ENCODE data around the gene SPHK1. TPM values are rescaled to one million over a fixed set of nuclear protein-coding genes. Genes with fewer than 3 reads are reported as not detected.

SPHK1 gene
- polyA plus RNA-seq, 1 donor = 1.7 TPM

- no peak for DNase-seq (ENCODE audit: low read depth)
Measured at GRCh38 chr17:76384987-76385891, 830 bp downstream of the SPHK1 start.

GRCh38 chr17:76385892-76386786 is 1.7 kb downstream of the SPHK1 start:
- DNase-seq (ENCODE audit: low read depth) = no peak

DNA sequence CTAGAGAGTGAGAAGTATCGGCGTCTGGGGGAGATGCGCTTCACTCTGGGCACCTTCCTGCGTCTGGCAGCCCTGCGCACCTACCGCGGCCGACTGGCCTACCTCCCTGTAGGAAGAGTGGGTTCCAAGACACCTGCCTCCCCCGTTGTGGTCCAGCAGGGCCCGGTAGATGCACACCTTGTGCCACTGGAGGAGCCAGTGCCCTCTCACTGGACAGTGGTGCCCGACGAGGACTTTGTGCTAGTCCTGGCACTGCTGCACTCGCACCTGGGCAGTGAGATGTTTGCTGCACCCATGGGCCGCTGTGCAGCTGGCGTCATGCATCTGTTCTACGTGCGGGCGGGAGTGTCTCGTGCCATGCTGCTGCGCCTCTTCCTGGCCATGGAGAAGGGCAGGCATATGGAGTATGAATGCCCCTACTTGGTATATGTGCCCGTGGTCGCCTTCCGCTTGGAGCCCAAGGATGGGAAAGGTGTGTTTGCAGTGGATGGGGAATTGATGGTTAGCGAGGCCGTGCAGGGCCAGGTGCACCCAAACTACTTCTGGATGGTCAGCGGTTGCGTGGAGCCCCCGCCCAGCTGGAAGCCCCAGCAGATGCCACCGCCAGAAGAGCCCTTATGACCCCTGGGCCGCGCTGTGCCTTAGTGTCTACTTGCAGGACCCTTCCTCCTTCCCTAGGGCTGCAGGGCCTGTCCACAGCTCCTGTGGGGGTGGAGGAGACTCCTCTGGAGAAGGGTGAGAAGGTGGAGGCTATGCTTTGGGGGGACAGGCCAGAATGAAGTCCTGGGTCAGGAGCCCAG is 2.8 kb downstream of the SPHK1 start:
- no peak for DNase-seq (ENCODE audit: low read depth)

DNA sequence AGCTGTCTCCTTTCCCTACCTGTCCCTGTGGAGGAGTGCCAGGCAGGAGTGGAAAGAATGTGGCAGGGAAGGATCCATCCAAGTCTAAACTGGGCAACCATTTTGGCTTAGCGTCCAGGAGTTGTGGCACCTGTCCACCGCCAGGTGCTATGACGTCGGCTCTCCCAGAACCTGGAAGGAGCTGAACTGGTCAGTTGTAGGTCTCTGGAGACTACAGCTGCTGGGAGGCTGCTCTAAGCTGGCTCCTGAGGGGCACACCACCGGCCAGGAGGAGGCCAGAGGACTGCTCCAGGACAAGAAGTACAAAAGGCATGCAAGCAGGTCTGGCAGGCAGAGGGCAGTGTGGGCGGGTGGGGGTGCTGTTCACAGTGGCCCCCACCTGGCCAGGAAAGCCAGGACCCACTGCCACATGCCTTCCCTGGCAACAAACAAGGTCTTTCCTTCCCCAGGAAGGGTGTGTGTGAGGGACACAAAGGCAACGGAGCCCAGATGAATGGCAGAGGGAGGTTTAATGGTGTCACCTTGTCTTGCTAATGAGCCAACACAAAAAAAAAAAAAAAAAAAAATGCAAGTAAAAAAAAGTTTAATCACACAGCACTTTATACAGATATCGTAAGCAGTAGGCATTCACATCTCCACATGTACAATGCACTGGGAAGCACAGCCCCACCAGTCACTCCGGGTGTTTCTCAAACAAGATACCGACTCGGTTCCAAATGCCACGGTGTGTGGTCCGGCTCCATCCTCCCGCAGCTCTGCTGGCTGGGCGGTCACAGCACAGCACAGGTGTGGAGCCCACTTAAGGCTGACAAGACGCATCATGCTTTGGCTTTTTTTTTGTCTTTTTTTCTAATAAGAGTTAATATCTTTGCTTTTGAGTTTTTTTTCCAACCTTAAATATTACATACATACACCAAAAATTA is 4.8 kb downstream of the SPHK1 start:
- no peak for DNase-seq (ENCODE audit: low read depth)

DNA sequence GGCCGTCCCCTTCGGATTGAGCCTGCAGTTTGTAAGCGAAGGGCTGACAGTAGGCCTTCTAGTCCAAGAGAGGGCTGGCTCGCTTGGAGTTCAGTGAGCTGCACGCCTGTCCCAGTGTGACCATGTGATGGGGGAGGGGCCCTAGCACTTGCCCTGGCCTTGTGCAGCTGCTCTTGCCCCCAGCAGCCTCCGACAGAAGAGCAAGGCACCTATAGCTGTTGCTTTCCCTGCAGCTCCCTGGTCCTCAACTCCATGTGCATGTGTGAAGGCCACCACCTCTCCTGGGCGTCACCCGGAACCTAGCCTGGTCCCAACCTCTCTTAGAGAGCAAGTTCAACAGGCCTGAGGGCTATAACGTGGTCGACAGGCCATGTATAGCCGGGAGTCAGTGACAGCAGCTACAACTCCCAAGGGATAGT is 5.6 kb downstream of the SPHK1 start:
- no peak for DNase-seq (ENCODE audit: low read depth)

- DNase-seq (ENCODE audit: low read depth) = no peak
Measured at GRCh38 chr17:76391200-76391715, 6.8 kb downstream of the SPHK1 start.

- no peak for DNase-seq (ENCODE audit: low read depth)
Measured at GRCh38 chr17:76394166-76394565, 9.8 kb downstream of the SPHK1 start.

GRCh38 chr17:76395980-76396379 is 11.6 kb downstream of the SPHK1 start:
- no peak for DNase-seq (ENCODE audit: low read depth)

DNA sequence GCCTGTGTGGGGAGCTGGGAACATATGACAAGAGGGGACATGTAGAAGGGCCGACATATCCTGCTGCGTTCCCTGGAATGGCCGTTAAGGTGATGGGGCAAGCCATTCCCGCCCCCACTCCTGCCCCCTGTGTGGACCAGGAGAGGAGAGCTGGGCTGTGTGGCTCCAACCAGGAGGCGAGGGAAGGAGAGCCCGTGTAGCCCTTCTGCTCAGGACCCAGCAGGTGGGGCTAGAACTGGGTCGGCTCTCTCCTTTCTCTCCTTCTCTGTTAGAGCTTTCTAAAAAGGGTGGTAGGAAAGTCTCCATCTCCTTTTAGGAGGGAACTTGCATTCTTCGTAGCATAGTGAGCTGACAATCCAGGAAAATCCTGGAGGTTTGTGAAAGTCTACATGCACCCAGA is 12.8 kb downstream of the SPHK1 start:
- no peak for DNase-seq (ENCODE audit: low read depth)

DNA sequence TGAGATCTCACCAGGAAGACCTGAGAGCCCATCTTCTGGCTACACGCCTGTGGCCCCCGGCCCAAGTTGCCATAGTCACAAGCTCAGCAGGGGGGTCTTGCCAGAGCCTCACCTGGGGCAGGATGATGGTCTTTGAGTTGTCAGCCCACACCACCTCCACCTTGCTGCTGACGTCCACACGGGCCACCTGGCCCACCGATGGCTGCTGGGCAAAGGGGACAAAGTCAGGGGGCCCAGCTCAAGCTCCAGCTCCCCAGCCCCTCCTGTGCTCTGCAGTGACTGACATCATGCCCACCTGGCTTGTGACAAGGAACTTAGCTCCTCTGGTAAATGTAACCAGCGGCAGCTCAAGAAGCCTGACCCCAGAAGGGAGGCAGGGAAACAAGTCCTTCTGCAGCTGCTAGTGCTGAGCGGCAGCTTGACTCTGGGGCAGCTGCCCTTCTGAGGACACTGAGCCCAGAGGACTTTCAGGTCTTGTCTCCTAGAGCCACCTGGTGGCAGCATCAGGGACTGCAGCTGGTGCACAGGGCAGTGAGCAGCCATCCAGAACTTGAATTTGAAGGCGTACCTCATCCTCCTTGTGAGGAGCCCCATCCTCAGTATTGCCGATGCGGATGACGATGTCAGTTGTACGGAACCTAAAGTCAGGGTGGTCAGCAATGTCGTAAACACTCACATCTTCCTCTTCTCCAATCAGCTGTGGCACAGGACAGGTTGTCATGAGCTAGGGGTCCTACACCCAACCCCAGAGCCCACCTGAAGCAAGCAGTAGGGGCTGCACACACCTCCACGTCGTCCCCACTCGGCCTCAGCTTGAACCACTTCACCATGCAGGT is 13.5 kb downstream of the SPHK1 start:
- no peak for DNase-seq (ENCODE audit: low read depth)

DNA sequence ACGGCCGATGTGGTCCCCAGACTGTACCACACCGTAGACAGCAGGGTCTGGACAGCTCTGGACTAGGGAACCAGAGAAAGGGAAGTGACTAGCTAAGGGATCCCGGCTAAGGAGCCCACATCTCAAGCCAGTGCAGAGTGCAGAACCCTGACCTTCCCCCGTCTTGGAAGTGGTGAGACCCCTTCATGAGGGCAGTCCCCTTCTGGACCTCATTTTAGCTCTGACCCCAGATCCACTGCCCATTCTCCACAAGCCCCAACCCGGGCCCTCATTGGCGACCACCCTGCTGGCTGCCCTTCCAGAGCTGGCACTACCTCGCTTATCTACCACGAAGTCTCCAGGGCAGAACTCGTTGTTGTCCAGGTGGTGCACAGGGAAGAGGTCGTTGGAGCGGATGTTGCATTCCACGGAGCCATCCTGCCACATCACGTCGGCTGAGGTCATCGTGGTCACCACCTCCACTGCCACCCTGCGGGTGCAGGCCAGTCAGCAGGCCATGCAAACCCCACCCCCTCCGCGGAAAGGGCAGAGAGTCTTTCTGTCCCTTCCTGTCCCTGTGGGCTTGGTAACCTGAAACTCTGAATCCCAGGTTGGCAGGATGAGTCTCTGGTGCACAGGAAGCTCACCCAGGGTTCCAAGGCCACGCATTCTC is 14.2 kb downstream of the SPHK1 start:
- no peak for DNase-seq (ENCODE audit: low read depth)

DNA sequence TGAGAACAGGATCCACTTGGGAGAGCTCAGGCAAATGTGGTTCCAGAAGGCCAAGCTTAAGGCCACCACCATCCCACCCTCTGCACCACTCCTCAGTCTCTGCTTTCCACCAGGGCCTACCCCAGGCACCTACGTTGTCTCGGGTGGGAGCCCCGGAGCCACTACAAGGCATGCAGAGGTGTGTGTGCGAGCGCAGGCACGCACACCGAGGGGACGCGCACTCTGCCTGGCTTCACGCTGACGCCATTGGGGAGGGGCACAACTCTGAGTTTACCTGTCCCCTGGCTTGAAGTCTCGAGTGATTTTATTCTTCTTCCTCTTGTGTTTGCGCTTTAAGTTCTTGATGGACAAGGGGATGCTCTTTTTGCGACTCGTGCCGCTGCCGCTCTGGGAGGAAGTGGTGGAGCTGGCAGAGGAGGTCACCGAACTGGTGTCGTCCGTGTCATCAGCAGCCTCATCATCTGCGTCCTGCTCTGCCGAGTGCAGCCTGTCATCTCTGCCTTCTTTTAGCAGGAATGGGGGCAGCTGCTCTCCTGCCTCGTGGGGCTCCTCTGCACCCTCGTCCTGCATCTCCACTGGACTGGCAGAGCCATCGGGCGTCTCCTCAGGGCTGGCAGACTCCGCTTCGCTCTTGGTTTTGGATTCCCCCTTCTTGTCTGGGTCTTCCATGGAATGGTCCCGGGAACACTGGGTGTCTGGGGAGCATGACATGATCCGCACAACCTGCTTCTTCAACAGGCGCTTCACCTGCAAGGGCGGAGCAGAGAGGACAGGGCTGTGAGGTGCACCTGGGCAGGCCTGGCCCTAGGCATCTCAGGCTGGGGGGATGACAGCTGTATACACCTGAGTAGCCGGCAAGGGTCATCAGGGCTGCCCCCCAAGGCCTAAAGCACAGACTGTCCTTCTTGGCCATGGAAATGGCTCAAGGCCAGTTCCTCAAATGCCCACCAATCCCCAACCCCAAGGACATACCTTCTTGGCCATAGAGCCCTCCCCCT is 15.1 kb downstream of the SPHK1 start:
- no peak for DNase-seq (ENCODE audit: low read depth)

GRCh38 chr17:76402711-76403110 is 18.3 kb downstream of the SPHK1 start:
- no peak for DNase-seq (ENCODE audit: low read depth)

DNA sequence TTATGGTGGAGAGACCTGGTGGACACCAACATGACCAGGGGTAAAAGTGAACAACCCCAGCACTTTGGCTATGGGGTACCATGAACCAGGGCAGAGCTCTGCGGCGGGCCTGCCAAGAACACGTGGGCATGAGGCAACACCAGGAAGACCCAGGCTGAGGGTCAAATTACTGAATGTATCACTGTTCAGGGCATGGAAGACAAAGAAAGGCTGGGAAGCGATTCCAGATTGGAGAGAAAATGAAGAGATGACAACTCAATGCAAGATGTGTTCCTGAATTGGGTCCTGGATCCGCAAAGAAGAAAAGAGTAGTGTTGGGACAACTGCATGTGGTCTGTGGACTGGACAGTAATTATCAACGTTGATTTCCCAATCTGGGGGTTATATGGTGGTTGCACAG is 19.8 kb downstream of the SPHK1 start:
- DNase-seq (ENCODE audit: low read depth) = no peak

GRCh38 chr17:76404976-76405563 is 20.7 kb downstream of the SPHK1 start:
- DNase-seq (ENCODE audit: low read depth) = no peak

DNA sequence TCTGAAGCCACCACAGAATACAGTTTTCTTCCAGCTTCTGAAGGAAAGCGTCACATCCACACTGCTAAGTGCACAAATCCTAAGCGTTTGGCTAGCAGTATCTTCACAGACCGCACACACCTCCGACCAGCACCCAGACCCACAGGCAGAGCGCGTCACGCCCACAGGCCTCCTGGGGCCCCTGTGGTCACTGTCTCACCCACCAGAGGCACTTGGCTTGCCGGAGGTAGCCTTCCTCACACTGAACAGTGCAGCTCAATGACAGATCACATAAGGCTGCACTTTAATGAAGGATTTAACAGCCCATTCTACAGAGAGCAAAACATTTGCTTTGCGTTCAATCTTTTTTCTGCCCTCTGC is 21.2 kb downstream of the SPHK1 start:
- DNase-seq (ENCODE audit: low read depth) = no peak

- no peak for DNase-seq (ENCODE audit: low read depth)
Measured at GRCh38 chr17:76405967-76406647, 21.7 kb downstream of the SPHK1 start.

All from forelimb muscle (tissue), 1 donor.